H1 (cell line): ENCODE measurements around the gene BTBD9. TPM values are rescaled to one million over a fixed set of nuclear protein-coding genes. Genes with fewer than 3 reads are reported as not detected.

Experiments used
- CTCF ChIP-seq, 3 experiments: IDR thresholded peaks; 1 replicate in 2 of 3; 2 replicates in 1 of 3; pipeline versions ENCODE4 v1.5.1 to v1.6.1; 2011; ENCODE audit warnings: low read length in 3 of 3, mild to moderate bottlenecking in 3 of 3, inconsistent platforms in 2 of 3, low read depth in 1 of 3, moderate library complexity in 1 of 3; ENCODE audit not compliant: insufficient read depth in 1 of 3; ENCODE audit errors: control extremely low read depth in 1 of 3
- EZH2 ChIP-seq: fragments of 200-600 bp; sonication (generic); IDR thresholded peaks from 2 replicates; pipeline ENCODE4 v1.7.1; 2012; ENCODE audit warnings: low read depth, mild to moderate bottlenecking, moderate library complexity, low read length, inconsistent platforms; ENCODE audit not compliant: severe bottlenecking
- FOSL1 ChIP-seq: IDR thresholded peaks from 2 replicates; pipeline ENCODE4 v1.6.1; 2011; ENCODE audit warnings: mild to moderate bottlenecking, low read depth, low read length, moderate library complexity; ENCODE audit not compliant: insufficient read depth
- JUN ChIP-seq: IDR thresholded peaks from 2 replicates; pipeline ENCODE4 v1.6.1; 2011; ENCODE audit warnings: low read depth, mild to moderate bottlenecking, improper control_type of control experiment, low read length
- POLR2A ChIP-seq, 2 experiments: IDR thresholded peaks; 1 replicate in 1 of 2; 2 replicates in 1 of 2; pipeline ENCODE4 v1.6.1; 2011; ENCODE audit warnings: low read depth in 2 of 2, low read length in 2 of 2, mild to moderate bottlenecking in 2 of 2; ENCODE audit errors: control extremely low read depth in 1 of 2
- SRF ChIP-seq: IDR thresholded peaks from 2 replicates; pipeline ENCODE4 v1.6.1; 2011; ENCODE audit warnings: mild to moderate bottlenecking, low read depth, low read length, moderate library complexity
- polyA plus RNA-seq, 7 experiments: library from polyadenylated mRNA; depleted of rRNA in 3 of 7; stranded (reverse) in 5 of 7; unstranded in 2 of 7; fragments of >200 nt in 5 of 7; fragments of 200-250 nt in 2 of 7; gene quantifications; 1 replicate in 5 of 7; 2 replicates in 1 of 7; 4 replicates in 1 of 7; pipeline versions ENCODE4 v1.2.1 to v1.2.3, GENCODE V29; 2011 to 2013; ENCODE audit warnings: missing spikeins in 2 of 7, mixed read lengths in 2 of 7
- total RNA-seq: library from RNA; stranded (reverse); fragmentation: NEBNext Ultra II Directional; extraction: Animal tissue kit (Norgen Biotek cat#: 25700); gene quantifications from 2 replicates; pipeline ENCODE4 v1.2.1, GENCODE V29; 2021

BTBD9 gene
- total and polyA plus RNA-seq, 2 of the 8 experiments (the other 6 are each of a cell fraction or from before 2014, with no cell fraction given): 0.92 to 4.1 TPM

GRCh38 chr6:38218235-38218634, 421.5 kb downstream of the BTBD9 start (continued):
- TF ChIP-seq CTCF (IDR thresholded peaks at IDR 0.05; ENCODE audit: control extremely low read depth in 1 of 3, insufficient read depth in 1 of 3, low read depth in 1 of 3, low read length in 3 of 3): no peak
- TF ChIP-seq FOSL1: no peak
- TF ChIP-seq JUN: no peak
- no peak for TF ChIP-seq EZH2
- TF ChIP-seq POLR2A (IDR thresholded peaks at IDR 0.05; ENCODE audit: control extremely low read depth in 1 of 2, low read depth in 2 of 2, low read length in 2 of 2): no peak
- no peak for TF ChIP-seq SRF
